Embryonic facial prominence (tissue), 1 donor: ENCODE results near the gene FNDC1.

Source experiments
- DNase-seq: peaks from one replicate; pipeline ENCODE4 v3.0.0-alpha.2; 2016; ENCODE audit errors: extremely low spot score

The FNDC1 gene

DNA sequence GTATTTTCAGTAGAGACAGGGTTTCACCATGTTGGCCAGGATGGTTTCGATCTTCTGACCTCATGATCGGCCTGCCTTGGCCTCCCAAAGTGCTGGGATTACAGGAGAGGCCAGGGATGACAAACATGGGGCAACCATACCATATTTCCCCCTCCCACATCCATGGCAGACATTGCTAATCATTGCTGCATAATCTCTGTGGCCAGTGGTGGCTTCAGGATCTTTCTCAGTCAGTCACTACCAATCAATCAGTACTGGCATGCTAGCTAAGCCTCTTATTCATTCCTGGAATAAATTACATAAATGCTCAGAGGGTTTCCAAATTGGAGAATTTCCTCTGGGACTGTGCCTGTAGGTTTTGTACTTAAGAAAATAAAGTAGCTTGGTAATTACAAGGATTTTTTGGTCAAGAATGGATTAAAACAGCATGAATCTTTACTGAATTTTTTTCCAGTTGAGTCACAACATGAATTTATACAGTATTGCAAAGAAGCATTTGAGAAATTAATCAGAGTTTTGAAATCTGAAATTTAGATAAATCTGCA is 138.1 kb downstream of the FNDC1 start:
- no peak for DNase-seq

DNA sequence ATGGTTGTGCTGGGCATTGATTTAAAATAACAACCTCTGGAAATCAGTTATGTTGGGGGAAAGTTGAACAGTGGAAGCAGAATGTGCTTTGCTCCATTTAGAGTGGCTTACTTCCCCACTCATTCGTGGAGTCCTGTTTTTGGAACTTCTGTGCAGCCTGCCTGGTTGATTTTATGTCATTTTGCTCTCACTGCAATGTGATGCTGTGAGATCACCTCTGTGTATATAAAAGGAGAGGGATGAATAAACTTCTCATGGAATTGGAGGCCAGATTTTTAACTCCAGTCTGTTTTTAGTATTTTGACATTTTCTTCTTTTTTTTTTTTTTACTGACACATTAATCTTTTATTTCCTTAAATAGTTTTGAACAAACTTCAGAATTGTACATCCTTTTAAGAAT is 139.0 kb downstream of the FNDC1 start:
- no peak for DNase-seq

- DNase-seq = no peak
Measured at GRCh38 chr6:159309723-159310122, 140.5 kb downstream of the FNDC1 start.

GRCh38 chr6:159311618-159312017 is 142.4 kb downstream of the FNDC1 start:
- no peak for DNase-seq

DNA sequence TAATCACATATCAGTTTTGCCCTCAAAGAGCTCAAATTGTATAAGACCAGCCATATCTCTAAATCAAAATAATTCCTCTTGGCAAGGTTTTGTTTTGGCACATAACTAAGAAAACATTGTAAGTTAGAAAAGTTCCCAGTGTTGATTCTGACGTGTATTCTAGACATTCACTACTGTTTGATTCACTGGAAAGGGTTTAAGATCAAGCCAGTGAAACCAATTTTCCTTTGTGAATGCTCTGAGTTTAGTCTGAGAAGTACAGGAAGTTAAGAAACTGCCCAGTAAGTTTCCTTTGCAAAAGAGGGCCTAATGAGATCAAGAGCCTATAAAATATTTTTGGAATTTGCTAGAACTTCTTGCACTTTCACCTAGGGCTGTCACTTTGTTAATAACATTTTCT is 143.0 kb downstream of the FNDC1 start:
- no peak for DNase-seq

DNA sequence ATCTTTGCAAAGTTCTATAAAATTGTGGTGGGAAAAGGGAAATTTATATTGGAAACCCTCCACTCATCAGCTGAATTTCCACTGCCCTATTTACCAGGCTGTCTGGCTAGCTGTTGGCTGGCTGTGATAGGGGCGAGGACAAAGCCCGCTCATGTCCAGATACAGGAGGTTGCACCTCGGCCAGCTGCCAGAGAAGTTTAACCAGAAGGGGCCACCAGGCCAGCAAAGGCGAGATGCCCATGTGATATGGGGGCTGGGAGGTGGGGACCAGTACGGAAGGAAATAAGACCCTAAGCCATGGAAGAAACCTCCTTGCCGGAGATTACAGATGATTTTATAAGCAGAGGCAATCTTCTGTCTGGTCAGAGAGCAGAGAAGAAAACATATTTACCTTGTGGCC is 143.8 kb downstream of the FNDC1 start:
- no peak for DNase-seq

DNA sequence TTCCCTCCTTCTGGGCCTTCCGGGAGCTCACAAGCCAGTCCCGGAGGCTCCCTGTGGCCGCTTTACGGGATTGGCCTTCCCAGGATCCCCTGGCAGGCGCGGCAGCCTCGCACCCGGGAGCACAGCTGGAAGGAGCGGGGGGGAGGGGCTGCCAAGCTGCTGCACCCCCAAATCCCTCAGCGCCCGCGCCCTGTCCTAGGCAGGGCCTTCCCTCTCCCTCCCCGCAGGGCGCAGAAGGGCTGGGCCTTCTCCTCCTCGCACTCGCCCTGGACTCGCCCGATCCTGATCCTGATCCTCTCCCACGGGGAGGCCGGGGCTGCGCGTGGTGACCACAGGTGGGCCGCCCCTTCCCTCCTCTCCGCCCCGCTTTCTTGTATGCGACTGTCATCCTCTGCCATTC is 146.4 kb downstream of the FNDC1 start:
- DNase-seq = no peak

DNA sequence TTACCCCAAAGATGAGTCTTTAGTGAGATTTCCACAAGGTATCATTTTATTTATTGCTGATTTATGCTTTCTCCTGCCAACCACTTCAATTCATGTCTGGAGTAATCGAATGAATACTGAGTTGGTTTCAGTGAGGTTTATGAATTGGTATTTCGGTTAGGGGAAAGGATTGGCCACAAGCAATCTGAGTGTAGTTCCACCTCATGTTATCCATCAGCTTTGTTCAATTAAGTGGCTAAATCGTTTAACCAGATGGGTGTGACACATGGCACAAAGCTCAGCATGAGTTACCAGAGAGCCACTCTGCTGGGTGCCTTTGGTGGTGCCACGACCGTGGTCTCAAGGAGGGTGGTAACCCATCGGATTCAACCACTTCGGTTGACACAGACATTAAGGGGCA is 148.2 kb downstream of the FNDC1 start:
- DNase-seq = no peak

DNA sequence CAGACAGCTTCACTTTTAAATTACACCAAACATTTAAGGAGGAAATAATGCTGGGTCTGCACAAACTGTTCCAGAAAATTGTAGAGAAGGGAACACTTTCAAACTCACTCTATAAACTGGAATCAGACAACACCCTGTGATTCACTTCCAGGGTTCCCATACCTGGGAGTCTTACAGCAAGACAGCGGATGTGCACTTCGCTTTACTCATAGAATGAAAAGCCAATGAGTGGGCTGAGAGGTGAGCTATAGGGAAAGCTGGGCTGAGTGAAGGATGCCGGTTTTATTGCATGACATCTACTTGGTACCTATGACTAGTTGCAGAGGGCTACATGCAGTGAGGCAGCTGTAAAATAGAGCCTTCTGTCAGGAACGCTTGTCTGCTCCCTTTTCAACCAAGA is 152.1 kb downstream of the FNDC1 start:
- no peak for DNase-seq
